GM03348 (cell line): Measurements from ENCODE around the gene CYB561A3.
"Not testable (repeated sequence)": the region's sequence is repeated elsewhere in the genome, so short reads cannot be mapped to it uniquely, and the experiment has no call there.

Experiments used
- DNase-seq: peaks from one replicate; pipeline ENCODE4 v3.0.0; 2012; ENCODE audit warnings: low spot score

Gene CYB561A3, protein sequence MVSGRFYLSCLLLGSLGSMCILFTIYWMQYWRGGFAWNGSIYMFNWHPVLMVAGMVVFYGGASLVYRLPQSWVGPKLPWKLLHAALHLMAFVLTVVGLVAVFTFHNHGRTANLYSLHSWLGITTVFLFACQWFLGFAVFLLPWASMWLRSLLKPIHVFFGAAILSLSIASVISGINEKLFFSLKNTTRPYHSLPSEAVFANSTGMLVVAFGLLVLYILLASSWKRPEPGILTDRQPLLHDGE

DNA sequence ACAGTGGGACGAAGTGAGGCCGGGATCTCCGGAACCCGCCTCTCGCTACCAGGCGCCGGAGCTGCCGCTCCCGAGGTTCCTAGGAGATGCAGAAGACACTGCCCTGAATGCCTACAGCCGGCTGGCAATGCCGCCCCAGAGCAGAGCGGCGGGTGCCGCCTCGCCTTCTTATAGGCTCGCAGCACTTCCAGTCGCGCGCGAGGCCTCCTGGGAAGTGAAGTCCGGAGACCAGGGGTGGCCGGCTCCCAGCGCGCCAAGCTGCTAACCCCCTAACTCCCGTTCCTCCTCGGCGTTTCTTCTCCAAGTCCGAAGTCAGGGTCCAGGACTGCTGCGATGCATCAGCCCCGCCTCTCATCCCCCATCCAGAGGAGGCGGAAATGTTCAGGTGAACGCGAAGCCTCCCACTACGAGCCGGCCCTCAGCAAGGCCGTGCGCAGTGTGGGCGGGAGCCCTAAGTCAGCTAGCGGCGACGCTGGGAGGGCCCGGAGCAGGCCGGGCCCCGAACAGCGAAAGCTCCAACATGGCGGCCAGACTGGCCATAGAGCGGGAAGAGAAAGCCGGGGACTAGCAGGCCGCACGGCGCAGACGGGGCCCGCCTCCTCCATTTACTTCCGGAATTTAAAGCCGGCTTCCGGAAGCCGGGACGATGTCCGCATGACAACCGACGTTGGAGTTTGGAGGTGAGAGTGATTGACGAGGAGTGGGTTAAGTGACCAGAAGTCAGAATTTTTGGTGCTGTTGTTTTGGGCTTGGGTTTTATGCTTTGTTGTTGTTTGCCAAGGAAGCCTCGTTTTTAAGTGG is at the start of gene CYB561A3, which contains the start of gene TMEM138:
Gene CYB561A3 (minus strand): TSS at position 142 of the 801 bp plus-strand sequence. CDS start 5,169 bp downstream, outside the sequence.
Gene TMEM138 (plus strand): TSS at position 634 of the 801 bp plus-strand sequence. CDS start 2,017 bp downstream, outside the sequence.
- peak; percentile 96 for DNase-seq

DNA sequence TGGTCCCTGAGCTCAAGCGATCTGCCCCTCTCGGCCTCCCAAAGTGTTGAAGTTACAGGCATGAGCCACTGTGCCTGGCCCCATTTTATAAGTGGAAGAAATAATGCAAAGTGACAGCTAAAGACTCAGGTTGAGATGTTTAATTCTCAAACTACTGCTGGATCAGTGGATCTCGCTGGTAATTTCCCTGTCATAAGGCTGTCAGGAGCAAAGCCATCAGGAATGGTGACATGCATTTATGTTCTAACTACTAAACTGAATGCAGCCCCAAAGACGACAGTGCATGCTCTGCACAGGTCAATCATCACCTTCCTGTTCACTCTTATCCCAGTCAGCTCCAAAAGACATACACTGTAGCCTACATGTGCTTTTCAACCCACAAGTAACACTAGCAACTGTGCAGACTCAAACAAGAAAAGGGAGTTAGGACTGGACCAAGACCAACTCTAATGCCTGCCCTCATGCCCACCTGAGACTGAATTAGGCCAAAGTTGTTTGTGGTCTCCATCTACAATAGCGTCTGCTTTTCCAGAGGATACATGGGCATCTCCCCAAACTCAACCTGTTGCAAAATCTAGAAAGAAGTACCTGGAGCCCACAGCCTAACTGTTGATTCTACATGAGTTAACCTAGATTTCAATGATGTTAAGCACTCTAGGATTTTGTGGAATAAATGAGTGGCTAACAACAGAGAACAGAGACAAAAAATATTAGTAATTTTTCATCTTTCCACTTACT is 45.5 kb upstream of the CYB561A3 start:
- DNase-seq, result no peak

DNA sequence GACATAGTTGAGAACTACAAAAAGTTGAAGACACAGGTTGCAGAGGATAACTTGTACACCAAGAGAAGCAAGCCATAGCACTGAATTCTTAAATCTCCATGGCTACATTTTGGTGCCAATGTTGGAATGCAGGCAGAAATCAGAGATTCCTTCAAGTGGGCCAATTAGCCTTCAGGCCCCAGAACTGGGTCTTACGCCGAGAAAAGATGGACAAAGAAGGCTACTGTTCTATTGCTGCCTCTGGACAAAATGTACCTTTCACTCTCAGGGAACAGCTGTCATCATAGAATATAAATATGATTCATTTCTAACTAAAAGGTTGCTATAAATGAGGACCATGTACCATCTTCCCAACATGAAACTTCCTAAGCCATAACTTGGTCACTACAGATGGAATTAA is 44.4 kb upstream of the CYB561A3 start:
- DNase-seq, result no peak

DNA sequence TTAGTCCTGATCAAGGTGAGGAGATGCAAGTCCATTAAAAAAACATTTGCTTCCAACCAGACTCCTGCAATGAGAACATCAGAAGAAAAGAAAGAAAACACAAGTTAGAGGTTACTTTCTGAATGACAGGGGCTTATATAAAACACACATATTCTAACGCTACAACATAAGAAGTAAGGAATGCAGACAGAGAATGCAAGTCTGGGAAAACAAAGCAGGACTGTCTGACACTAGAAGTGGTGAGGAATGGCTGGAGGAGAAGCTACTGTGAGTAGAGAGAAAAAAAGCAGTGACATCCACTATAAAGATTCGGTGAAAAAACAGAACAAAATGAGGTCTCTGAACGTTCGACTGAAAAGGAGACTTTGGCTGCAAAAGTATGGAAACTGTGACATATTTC is 43.0 kb upstream of the CYB561A3 start:
- no peak for DNase-seq

GRCh38 chr11:61404103-61404502 is 42.4 kb upstream of the CYB561A3 start:
- DNase-seq, result no peak

DNA sequence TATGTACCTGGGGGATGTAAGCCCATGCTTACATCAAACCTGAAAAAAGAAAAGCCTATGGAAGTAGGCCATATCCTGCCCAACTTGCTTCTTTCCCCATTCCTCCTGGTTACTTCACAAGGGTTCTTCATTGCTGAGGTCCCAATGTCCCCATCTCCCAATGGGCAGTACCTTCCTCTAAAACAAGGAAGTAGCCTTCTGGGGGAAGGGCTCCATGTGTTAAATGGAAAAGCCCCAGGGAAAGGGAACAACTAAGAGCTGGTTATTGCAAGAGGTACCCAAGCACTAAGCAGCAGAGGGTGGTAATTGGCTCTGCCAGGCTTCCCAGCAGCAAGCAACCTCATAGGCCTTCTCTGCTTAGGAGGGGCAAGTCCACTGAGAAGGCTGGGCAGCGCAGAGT is 42.0 kb upstream of the CYB561A3 start:
- DNase-seq, result no peak

DNA sequence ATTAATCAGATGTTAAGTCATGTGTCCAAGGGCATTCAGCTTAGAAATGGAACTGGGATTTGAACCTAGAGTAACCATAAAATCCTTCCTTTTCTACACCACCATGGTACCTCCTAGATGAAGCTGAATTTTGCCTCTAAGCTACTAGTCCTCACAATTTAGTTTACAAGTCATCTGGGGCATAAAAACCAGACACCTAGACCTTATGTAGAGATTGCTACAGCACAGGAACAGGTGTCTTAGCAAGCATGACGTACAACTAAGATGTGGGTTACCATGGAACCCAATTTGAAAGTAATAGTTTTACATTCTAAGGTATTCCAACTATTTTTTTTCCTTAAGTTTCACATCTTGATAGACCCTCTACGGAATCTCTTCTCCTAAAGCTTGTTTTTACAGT is 39.9 kb upstream of the CYB561A3 start:
- DNase-seq, result no peak

GRCh38 chr11:61401173-61401572 is 39.5 kb upstream of the CYB561A3 start:
- DNase-seq, result no peak

GRCh38 chr11:61392981-61393595 is 31.4 kb upstream of the CYB561A3 start:
- DNase-seq, result peak; percentile 33

GRCh38 chr11:61390161-61390560 is 28.5 kb upstream of the CYB561A3 start:
- DNase-seq, result no peak

GRCh38 chr11:61384271-61385242 is 22.9 kb upstream of the CYB561A3 start:
- no peak for DNase-seq

DNA sequence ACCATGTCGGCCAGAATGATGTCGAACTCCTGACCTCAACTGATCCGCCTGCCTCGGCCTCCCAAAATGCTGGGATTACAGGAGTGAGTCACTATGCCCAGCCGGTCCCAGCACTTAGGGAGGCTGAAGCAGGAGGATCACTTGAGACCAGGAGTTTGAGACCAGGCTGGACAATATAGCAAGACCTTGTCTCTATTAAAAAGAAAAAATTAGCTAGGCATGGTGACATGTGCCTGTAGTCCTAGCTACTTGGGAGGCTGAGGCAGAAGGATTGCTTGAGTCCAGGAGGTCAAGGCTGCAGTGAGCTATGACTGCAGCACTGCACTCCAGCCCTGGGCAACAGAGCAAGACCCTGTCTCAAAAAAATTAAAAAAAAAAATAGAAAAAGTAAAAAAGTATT is 22.2 kb upstream of the CYB561A3 start:
- DNase-seq, result not testable (repeated sequence)

DNA sequence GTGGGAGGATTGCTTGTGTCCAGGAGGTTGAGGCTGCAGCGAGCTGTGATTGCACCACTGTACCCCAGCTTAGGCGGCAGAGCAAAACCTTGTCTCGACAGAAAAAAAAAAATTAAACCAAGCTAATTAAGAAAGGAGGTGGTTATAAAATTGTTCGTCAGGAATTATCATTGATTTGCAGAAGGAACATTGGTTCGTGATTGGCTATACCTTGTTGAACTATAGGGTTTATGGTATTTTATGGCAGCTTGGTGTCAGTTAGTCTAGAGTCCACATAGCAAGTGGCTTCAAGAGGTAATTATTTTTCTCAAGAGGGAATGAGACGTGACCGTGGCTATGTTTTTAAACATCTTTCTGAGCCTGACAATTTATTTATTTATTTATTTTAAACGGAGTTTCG is 19.2 kb upstream of the CYB561A3 start:
- no peak for DNase-seq

GRCh38 chr11:61378713-61379313 is 17.1 kb upstream of the CYB561A3 start:
- DNase-seq, result peak; percentile 91

GRCh38 chr11:61377461-61378160 is 15.9 kb upstream of the CYB561A3 start:
- peak; percentile 37 for DNase-seq

GRCh38 chr11:61375761-61376108 is 14.1 kb upstream of the CYB561A3 start:
- DNase-seq, result no peak

DNA sequence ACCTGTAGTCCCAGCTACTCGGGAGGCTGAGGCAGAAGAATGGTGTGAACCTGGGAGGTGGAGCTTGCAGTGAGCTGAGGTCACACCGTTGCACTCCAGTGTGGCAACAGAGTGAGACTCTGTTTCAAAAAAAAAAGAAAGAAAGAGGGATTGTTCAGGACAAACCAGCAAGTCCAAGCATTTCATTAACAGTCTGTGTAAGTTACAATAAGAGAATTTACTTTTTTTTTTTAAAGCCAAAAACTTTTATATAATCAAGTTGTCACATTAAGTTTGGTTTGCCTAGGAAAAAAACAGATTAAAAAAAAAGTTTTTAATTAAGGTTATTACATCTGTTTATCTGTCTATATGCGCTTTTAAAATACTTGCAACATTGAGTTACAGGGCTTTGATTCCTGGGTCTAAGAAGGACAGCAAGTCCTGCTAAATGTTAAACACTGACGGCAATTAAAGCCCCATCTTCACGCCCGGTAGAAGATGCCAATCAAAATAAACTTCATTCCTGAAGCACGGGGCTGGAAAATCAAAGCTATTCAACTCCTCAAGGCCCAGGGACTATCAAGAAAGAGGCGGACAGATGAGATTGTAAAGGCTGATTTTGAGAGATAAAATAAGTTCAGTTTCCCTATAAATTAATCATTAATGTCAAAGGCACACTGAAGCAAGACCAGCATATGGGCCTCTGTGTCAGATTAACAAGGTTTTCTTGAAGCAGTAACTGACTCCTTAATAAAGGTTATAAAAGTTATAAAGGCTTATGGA is 11.2 kb upstream of the CYB561A3 start:
- DNase-seq, result no peak

GRCh38 chr11:61370349-61371005 is 8.8 kb upstream of the CYB561A3 start:
- DNase-seq, result no peak
